ENCODE measurements around the gene PRTG.
"Not testable (repeated sequence)": the region's sequence is repeated elsewhere in the genome, so short reads cannot be mapped to it uniquely, and the experiment has no call there.

Gene PRTG

GRCh38 chr15:55700876-55701275 lies 42.1 kb downstream of the PRTG start:
- H3K4me3 ChIP-seq (ENCODE audit: low read length): no peak overlapping the region
- no peak for DNase-seq (ENCODE audit: low read depth)
- TF ChIP-seq, protein P1, sequence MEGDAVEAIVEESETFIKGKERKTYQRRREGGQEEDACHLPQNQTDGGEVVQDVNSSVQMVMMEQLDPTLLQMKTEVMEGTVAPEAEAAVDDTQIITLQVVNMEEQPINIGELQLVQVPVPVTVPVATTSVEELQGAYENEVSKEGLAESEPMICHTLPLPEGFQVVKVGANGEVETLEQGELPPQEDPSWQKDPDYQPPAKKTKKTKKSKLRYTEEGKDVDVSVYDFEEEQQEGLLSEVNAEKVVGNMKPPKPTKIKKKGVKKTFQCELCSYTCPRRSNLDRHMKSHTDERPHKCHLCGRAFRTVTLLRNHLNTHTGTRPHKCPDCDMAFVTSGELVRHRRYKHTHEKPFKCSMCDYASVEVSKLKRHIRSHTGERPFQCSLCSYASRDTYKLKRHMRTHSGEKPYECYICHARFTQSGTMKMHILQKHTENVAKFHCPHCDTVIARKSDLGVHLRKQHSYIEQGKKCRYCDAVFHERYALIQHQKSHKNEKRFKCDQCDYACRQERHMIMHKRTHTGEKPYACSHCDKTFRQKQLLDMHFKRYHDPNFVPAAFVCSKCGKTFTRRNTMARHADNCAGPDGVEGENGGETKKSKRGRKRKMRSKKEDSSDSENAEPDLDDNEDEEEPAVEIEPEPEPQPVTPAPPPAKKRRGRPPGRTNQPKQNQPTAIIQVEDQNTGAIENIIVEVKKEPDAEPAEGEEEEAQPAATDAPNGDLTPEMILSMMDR (IDR thresholded peaks at IDR 0.05; ENCODE audit: insufficient read depth, low read depth, low read length, missing control alignments): no peak

DNA sequence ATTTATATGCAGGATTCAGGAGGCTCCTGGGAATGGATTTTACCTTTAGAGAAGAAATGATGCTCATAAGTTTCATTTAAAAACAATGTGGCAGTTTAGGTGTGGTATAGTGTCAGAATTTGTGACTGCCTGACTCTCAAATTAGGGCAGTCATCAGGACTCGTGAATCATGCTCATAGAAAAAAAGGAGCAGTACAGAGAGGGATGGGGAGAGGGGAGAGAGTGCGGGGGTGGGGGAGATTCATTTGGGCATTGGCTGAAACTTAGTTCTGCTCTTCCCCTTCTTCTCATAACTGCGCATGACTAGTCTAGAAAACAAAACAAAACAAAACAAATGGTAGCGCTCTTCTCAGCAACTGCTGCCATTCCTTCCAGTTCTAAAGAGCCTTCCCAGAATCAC lies 44.3 kb downstream of the PRTG start:
- H3K4me3 ChIP-seq (ENCODE audit: low read length): no peak overlapping the region
- TF ChIP-seq, protein P1 (IDR thresholded peaks at IDR 0.05; ENCODE audit: insufficient read depth, low read depth, low read length, missing control alignments): no peak
- DNase-seq (ENCODE audit: low read depth): no peak

GRCh38 chr15:55696221-55696620 lies 46.7 kb downstream of the PRTG start:
- TF ChIP-seq, protein P1 (IDR thresholded peaks at IDR 0.05; ENCODE audit: insufficient read depth, low read depth, low read length, missing control alignments): no peak
- DNase-seq (ENCODE audit: low read depth): no peak
- no peak overlapping the region for H3K4me3 ChIP-seq (ENCODE audit: low read length)

DNA sequence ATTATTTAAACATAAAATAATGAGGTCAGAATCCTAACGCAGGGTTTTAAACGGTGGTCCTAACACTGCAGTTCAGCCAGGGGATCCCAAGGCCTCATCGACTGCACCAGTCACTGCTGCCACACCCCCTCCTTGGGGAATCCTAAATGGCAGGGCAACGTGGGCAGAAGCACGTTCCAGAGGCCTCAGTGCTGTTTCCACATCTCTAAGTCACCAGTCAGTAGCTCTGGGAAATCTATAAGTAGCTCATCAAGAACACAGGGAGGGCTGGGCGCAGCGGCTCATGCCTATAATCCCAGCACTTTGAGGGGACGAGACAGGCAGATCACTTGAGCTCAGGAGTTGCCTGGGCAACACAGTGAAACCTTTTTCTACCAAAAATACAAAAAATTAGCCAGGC lies 47.5 kb downstream of the PRTG start:
- H3K4me3 ChIP-seq (ENCODE audit: low read length): no peak overlapping the region
- DNase-seq (ENCODE audit: low read depth): no peak
- TF ChIP-seq, protein P1 (IDR thresholded peaks at IDR 0.05; ENCODE audit: insufficient read depth, low read depth, low read length, missing control alignments): no peak

DNA sequence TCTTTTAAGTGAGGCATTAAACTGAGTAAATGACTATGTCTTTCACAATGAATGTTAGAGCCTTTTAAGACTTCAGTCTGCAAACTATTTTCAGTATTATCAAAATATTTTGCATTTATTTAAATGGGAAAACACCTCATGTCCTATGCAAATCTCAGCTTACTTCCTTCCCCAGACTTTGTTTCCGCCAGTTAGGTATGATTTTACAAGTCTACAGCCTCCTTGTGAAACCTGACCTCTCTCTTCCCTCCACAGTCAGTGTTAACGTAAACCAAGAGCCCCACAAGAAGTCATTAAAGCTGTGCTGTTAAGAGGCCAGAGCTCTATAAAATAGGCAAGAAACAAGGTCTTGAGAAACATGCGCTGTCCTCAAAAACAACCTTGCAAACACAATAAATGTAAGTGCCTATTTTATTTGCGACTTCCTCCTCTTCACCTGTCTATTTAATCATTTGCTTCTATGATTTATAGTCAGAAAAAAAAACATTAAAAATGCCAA lies 48.3 kb downstream of the PRTG start:
- H3K4me3 ChIP-seq (ENCODE audit: low read length): no peak overlapping the region
- no peak for DNase-seq (ENCODE audit: low read depth)
- TF ChIP-seq, protein P1 (IDR thresholded peaks at IDR 0.05; ENCODE audit: insufficient read depth, low read depth, low read length, missing control alignments): no peak

DNA sequence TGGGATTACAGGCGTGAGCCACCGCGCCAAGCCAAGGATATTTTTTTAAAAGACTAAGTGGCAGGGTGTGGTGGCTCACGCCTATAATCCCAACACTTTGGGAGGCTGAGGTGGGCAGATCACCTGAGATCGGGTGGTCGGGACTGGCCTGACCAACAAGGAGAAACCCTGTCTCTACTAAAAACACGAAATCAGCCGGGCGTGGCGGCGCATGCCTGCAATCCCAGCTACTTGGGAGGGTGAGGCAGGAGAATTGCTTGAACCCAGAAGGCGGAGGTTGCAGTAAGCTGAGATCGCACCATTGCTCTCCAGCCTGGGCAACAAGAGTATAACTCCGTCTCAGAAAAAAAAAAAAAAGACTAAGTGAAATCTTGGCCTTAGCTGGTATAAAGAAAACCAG lies 49.8 kb downstream of the PRTG start:
- not testable (repeated sequence) for H3K4me3 ChIP-seq (ENCODE audit: low read length); DNase-seq (ENCODE audit: low read depth)

GRCh38 chr15:55687792-55688191 lies 55.2 kb downstream of the PRTG start:
- no peak overlapping the region for H3K4me3 ChIP-seq (ENCODE audit: low read length)
- no peak for DNase-seq (ENCODE audit: low read depth)
- TF ChIP-seq, protein P1 (IDR thresholded peaks at IDR 0.05; ENCODE audit: insufficient read depth, low read depth, low read length, missing control alignments): no peak

Data from epithelial cell of esophagus (primary cell).